Thyroid gland (tissue), 4 donors: Measurements from ENCODE around the gene FHOD3. TPM values are rescaled to one million over a fixed set of nuclear protein-coding genes. Genes with fewer than 3 reads are reported as not detected.

Experiments
- DNase-seq, 2 donors: peaks; one replicate each; pipeline ENCODE4 v3.0.0-alpha.2; 2019
- H3K27ac ChIP-seq, 3 donors: fragments of 200-600 bp; sonication (generic); 1 replicate in 2 of 3; 2 replicates in 1 of 3; pipeline ENCODE4 v1.5.1; 2016 to 2019; ENCODE audit warnings: mild to moderate bottlenecking in 1 of 3, moderate library complexity in 1 of 3
- H3K27me3 ChIP-seq: fragments of 200-600 bp; sonication (generic); one replicate; pipeline ENCODE4 v1.5.1; 2019
- H3K36me3 ChIP-seq, 2 donors: fragments of 200-600 bp; sonication (generic); one replicate each; pipeline ENCODE4 v1.5.1; 2016 to 2019
- H3K4me1 ChIP-seq, 2 donors: fragments of 200-600 bp; sonication (generic); one replicate each; pipeline ENCODE4 v1.5.1; 2017 to 2019
- H3K4me3 ChIP-seq, 3 donors: fragments of 200-600 bp; sonication (generic); replicated peaks in 1 of 3; 1 replicate in 2 of 3; 2 replicates in 1 of 3; pipeline ENCODE4 v1.5.1; 2016; ENCODE audit warnings: mild to moderate bottlenecking in 1 of 3
- H3K9me3 ChIP-seq: fragments of 200-600 bp; sonication (generic); one replicate; pipeline ENCODE4 v1.5.1; 2017
- CTCF ChIP-seq, 6 experiments: fragments of 200-600 bp in 3 of 6; fragments of 450-650 bp in 3 of 6; sonication (generic) in 3 of 6; IDR thresholded peaks; one replicate each; pipeline ENCODE4 v1.5.1; 2016 to 2019; ENCODE audit warnings: antibody characterized with exemption in 6 of 6, mild to moderate bottlenecking in 2 of 6, inconsistent platforms in 1 of 6, moderate library complexity in 1 of 6
- POLR2A ChIP-seq, 2 donors: fragments of 450-650 bp; IDR thresholded peaks; one replicate each; pipeline ENCODE4 v1.6.1; 2017; ENCODE audit warnings: antibody characterized with exemption in 2 of 2, mild to moderate bottlenecking in 2 of 2, moderate library complexity in 1 of 2
- WGBS, 2 donors: methylation state at CpG; one replicate each; pipeline ENCODE4 v1.1.5; 2017; 5-methylcytosine and 5-hydroxymethylcytosine counted together
- intact Hi-C: fragments of 100-400 bp; cut with DNase I; formaldehyde crosslinking; loops from one replicate; pipeline ENCODE4 v1.15.1; 2023
- total RNA-seq, 4 donors: library from RNA; depleted of rRNA; stranded (reverse); fragments of >200 nt; gene quantifications; one replicate each; pipeline ENCODE4 v1.2.3, GENCODE V29; 2016

FHOD3 gene
- total RNA-seq, 4 donors from 2014 or later, result 1.6 to 6.9 (median 4.8) TPM

GRCh38 chr18:36667811-36668210 is 370.3 kb downstream of the FHOD3 start:
- WGBS, 2 donors, result 92 to 95% methylated on average over 1 of the region's 1 CpG
- Histone ChIP-seq H3K4me3 (no peak overlapping the region), H3K36me3 (no peaks in the 10 kb centered on the region), H3K4me1 (no peaks in the 10 kb centered on the region), H3K27ac (no peak overlapping the region), H3K27me3 (no peaks in the 10 kb centered on the region), H3K9me3 (no peaks in the 10 kb centered on the region)
- no peak for TF ChIP-seq POLR2A (IDR thresholded peaks at IDR 0.05)
- TF ChIP-seq CTCF (IDR thresholded peaks at IDR 0.05), result no peak
- DNase-seq, result no peak
- intact Hi-C loops, result no loop called here

GRCh38 chr18:36668349-36668748 is 370.8 kb downstream of the FHOD3 start:
- no peak for TF ChIP-seq CTCF (IDR thresholded peaks at IDR 0.05)
- TF ChIP-seq POLR2A (IDR thresholded peaks at IDR 0.05), result no peak
- Histone ChIP-seq H3K27ac (no peak overlapping the region), H3K9me3 (no peaks in the 10 kb centered on the region), H3K4me1 (peaks cover 0 to 3% of the 10 kb centered on the region in 2 donors), H3K27me3 (no peaks in the 10 kb centered on the region), H3K36me3 (no peaks in the 10 kb centered on the region), H3K4me3 (no peak overlapping the region)
- DNase-seq, result no peak
- intact Hi-C loops, result no loop called here
- 94% methylated on average over 1 of the region's 1 CpG for WGBS, 2 donors

- Histone ChIP-seq H3K36me3 (no peaks in the 10 kb centered on the region), H3K27ac (no peak overlapping the region), H3K9me3 (no peaks in the 10 kb centered on the region), H3K4me3 (no peak overlapping the region), H3K4me1 (peaks cover 0 to 3% of the 10 kb centered on the region in 2 donors), H3K27me3 (no peaks in the 10 kb centered on the region)
- WGBS, 2 donors, result 48 to 61% methylated on average over 11 of the region's 11 CpGs
- TF ChIP-seq CTCF (IDR thresholded peaks at IDR 0.05) (no peak), POLR2A (IDR thresholded peaks at IDR 0.05) (no peak)
- intact Hi-C loops, result no loop called here
- no peak for DNase-seq
Measured at GRCh38 chr18:36672437-36673344, 375.2 kb downstream of the FHOD3 start.

GRCh38 chr18:36673452-36673851 is 375.9 kb downstream of the FHOD3 start:
- TF ChIP-seq POLR2A (IDR thresholded peaks at IDR 0.05), result no peak
- TF ChIP-seq CTCF (IDR thresholded peaks at IDR 0.05), result no peak
- H3K9me3 ChIP-seq, result no peaks in the 10 kb centered on the region
- peaks cover 0 to 3% of the 10 kb centered on the region in 2 donors for H3K4me1 ChIP-seq
- H3K27ac ChIP-seq, result no peak overlapping the region
- no peaks in the 10 kb centered on the region for H3K27me3 ChIP-seq
- 84 to 91% methylated on average over 3 of the region's 3 CpGs for WGBS, 2 donors
- intact Hi-C loops, result no loop called here
- H3K4me3 ChIP-seq, result no peak overlapping the region
- no peak for DNase-seq
- H3K36me3 ChIP-seq, result no peaks in the 10 kb centered on the region

- Histone ChIP-seq H3K9me3 (no peaks in the 10 kb centered on the region), H3K4me1 (peaks cover 0 to 3% of the 10 kb centered on the region in 2 donors), H3K36me3 (no peaks in the 10 kb centered on the region), H3K27ac (no peak overlapping the region), H3K4me3 (no peak overlapping the region), H3K27me3 (no peaks in the 10 kb centered on the region)
- intact Hi-C loops, result no loop called here
- WGBS, 2 donors, result 85 to 89% methylated on average over 3 of the region's 3 CpGs
- no peak for TF ChIP-seq POLR2A (IDR thresholded peaks at IDR 0.05)
- TF ChIP-seq CTCF (IDR thresholded peaks at IDR 0.05), result no peak
- no peak for DNase-seq
Measured at GRCh38 chr18:36675076-36675475, 377.6 kb downstream of the FHOD3 start.
